Neural progenitor cell (in vitro differentiated cells): ENCODE measurements around the gene PPIE. TPM values are rescaled to one million over a fixed set of nuclear protein-coding genes. Genes with fewer than 3 reads are reported as not detected.
A peak's percentile ranks its signal among the peaks of the same experiment; 100 is the strongest.
"Not testable (repeated sequence)": the region's sequence is repeated elsewhere in the genome, so short reads cannot be mapped to it uniquely, and the experiment has no call there.

Experiments
- DNase-seq: peaks from one replicate; pipeline ENCODE4 v3.0.0-alpha.2; 2016; ENCODE audit warnings: low spot score
- H2AFZ ChIP-seq: fragments of 200-600 bp; sonication (generic); replicated peaks from 2 replicates; pipeline ENCODE4 v1.6.1; 2016; ENCODE audit warnings: antibody characterized with exemption
- H3F3A ChIP-seq: fragments of 200-600 bp; sonication (generic); 2 replicates; pipeline ENCODE4 v1.6.1; 2016; ENCODE audit warnings: antibody characterized with exemption, low read depth
- H3K27ac ChIP-seq: fragments of 200-600 bp; sonication (generic); 2 replicates; pipeline ENCODE4 v1.5.1; 2016; ENCODE audit warnings: mild to moderate bottlenecking
- H3K27me3 ChIP-seq: fragments of 200-600 bp; sonication (generic); 2 replicates; pipeline ENCODE4 v1.6.1; 2016; ENCODE audit warnings: mild to moderate bottlenecking, moderate library complexity
- H3K36me3 ChIP-seq: fragments of 200-600 bp; sonication (generic); 2 replicates; pipeline ENCODE4 v1.5.1; 2016
- H3K4me1 ChIP-seq: fragments of 200-600 bp; sonication (generic); 2 replicates; pipeline ENCODE4 v1.6.1; 2016; ENCODE audit warnings: mixed run types
- H3K4me2 ChIP-seq: fragments of 200-600 bp; sonication (generic); 2 replicates; pipeline ENCODE4 v1.6.1; 2016
- H3K4me3 ChIP-seq: fragments of 200-600 bp; sonication (generic); 2 replicates; pipeline ENCODE4 v1.5.1; 2016
- H3K79me2 ChIP-seq: fragments of 200-600 bp; sonication (generic); 2 replicates; pipeline ENCODE4 v1.6.1; 2016; ENCODE audit warnings: low read depth
- H3K9ac ChIP-seq: fragments of 200-600 bp; sonication (generic); 2 replicates; pipeline ENCODE4 v1.6.1; 2016
- H3K9me3 ChIP-seq: fragments of 200-600 bp; sonication (generic); 2 replicates; pipeline ENCODE4 v1.5.1; 2016; ENCODE audit warnings: low read depth
- H4K20me1 ChIP-seq: fragments of 200-600 bp; sonication (generic); 2 replicates; pipeline ENCODE4 v1.6.1; 2016; ENCODE audit warnings: low read depth
- H3K27ac Mint-ChIP-seq: 3 replicates; pipeline ENCODE4 v1.8.0; 2021; ENCODE audit warnings: mixed read lengths
- H3K27me3 Mint-ChIP-seq: 2 replicates; pipeline ENCODE4 v1.8.0; 2022; ENCODE audit warnings: low read depth, mild to moderate bottlenecking, inconsistent platforms, moderate library complexity, mixed read lengths; ENCODE audit not compliant: insufficient read depth
- H3K36me3 Mint-ChIP-seq: 3 replicates; pipeline ENCODE4 v1.8.0; 2021; ENCODE audit warnings: mixed read lengths
- H3K4me1 Mint-ChIP-seq: 3 replicates; pipeline ENCODE4 v1.8.0; 2021; ENCODE audit warnings: mixed read lengths
- H3K4me3 Mint-ChIP-seq: 3 replicates; pipeline ENCODE4 v1.8.0; 2021; ENCODE audit warnings: mild to moderate bottlenecking, moderate library complexity, mixed read lengths
- H3K9me3 Mint-ChIP-seq: 3 replicates; pipeline ENCODE4 v1.8.0; 2020; ENCODE audit warnings: mixed read lengths
- EZH2 ChIP-seq: fragments of 200-600 bp; sonication (generic); IDR thresholded peaks from 2 replicates; pipeline ENCODE4 v1.6.1; 2017; ENCODE audit warnings: antibody characterized with exemption, mild to moderate bottlenecking, moderate library complexity
- EZH2phosphoT487 ChIP-seq: fragments of 200-600 bp; sonication (generic); IDR thresholded peaks from 2 replicates; pipeline ENCODE4 v1.6.1; 2017; ENCODE audit warnings: antibody characterized with exemption
- total RNA-seq: library from RNA; depleted of rRNA; stranded (reverse); fragments of >200 nt; gene quantifications from 2 replicates; pipeline ENCODE4 v1.2.3, GENCODE V29; 2015; ENCODE audit warnings: low replicate concordance
- TF ChIP-seq, protein P1 (sequence below): fragments of 200-600 bp; sonication (generic); IDR thresholded peaks from 2 replicates; pipeline ENCODE4 v1.5.1; 2017; ENCODE audit warnings: antibody characterized with exemption, mild to moderate bottlenecking

Gene PPIE
- total RNA-seq, 1 donor from 2014 or later, result 57.2 TPM

DNA sequence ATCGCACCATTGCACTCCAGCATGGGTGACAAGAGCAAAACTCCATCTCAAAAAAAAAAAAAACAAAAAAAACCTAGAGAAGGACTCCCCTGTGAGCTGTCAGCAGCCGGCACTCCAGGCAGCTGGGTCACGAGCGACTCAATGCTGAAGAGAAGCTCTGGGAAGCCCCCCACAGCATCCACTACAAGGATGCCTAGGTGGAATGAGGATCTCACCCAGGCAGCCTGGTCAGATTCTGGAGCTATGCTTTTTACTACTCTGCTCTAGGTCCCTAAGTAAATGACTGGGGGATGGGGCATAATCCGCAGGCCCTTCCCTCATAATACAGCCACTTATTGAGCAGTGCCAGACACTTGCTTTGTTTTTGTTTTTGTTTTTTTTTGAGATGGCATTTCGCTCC, 43.4 kb downstream of the PPIE start:
- H3K27me3 Mint-ChIP-seq, result peaks cover 20% of the 10 kb centered on the region
- Histone ChIP-seq H3F3A (no peaks in the 10 kb centered on the region), H3K4me1 (peaks cover 8% of the 10 kb centered on the region), H3K4me3 (no peak overlapping the region), H2AFZ (no peak overlapping the region), H3K9me3 (no peaks in the 10 kb centered on the region), H3K36me3 (no peaks in the 10 kb centered on the region), H3K27ac (no peak overlapping the region), H3K9ac (no peak overlapping the region), H4K20me1 (peaks cover 3% of the 10 kb centered on the region), H3K27me3 (peaks cover 62% of the 10 kb centered on the region), H3K4me2 (no peak overlapping the region), H3K79me2 (no peaks in the 10 kb centered on the region)
- peaks cover 18% of the 10 kb centered on the region for H3K4me1 Mint-ChIP-seq
- H3K4me3 Mint-ChIP-seq, result no peak overlapping the region
- no peak for TF ChIP-seq EZH2phosphoT487
- no peaks in the 10 kb centered on the region for H3K9me3 Mint-ChIP-seq
- no peak for DNase-seq
- no peaks in the 10 kb centered on the region for H3K36me3 Mint-ChIP-seq
- no peak overlapping the region for H3K27ac Mint-ChIP-seq

DNA sequence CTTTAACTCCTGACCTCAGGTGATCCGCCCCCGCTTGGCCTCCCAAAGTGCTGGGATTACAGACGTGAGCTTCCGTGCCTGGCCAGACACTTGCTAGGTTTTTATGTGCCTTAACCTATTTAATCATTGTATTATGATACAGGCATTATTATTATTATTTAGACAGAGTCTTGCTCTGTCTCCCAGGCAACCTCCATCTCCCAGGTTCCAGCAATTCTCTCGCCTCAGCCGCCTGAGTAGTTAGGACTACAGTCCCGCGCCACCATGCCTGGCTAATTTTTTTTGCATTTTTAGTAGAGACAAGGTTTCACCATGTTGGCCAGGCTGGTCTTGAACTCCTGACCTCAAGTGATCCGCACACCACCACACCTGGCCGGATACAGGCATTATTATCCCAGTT, 44.0 kb downstream of the PPIE start:
- not testable (repeated sequence) for H3K79me2 ChIP-seq, H3K9me3 Mint-ChIP-seq, H3K4me3 ChIP-seq, H3K36me3 ChIP-seq, H3K27ac ChIP-seq, DNase-seq, H3K9ac ChIP-seq, H3F3A ChIP-seq, H3K4me1 ChIP-seq, H3K36me3 Mint-ChIP-seq, H2AFZ ChIP-seq, H3K4me3 Mint-ChIP-seq, H4K20me1 ChIP-seq, H3K27ac Mint-ChIP-seq, H3K9me3 ChIP-seq, H3K4me2 ChIP-seq
- H3K27me3 Mint-ChIP-seq, result peaks cover 26% of the 10 kb centered on the region
- H3K4me1 Mint-ChIP-seq, result peaks cover 18% of the 10 kb centered on the region
- peaks cover 68% of the 10 kb centered on the region for H3K27me3 ChIP-seq

DNA sequence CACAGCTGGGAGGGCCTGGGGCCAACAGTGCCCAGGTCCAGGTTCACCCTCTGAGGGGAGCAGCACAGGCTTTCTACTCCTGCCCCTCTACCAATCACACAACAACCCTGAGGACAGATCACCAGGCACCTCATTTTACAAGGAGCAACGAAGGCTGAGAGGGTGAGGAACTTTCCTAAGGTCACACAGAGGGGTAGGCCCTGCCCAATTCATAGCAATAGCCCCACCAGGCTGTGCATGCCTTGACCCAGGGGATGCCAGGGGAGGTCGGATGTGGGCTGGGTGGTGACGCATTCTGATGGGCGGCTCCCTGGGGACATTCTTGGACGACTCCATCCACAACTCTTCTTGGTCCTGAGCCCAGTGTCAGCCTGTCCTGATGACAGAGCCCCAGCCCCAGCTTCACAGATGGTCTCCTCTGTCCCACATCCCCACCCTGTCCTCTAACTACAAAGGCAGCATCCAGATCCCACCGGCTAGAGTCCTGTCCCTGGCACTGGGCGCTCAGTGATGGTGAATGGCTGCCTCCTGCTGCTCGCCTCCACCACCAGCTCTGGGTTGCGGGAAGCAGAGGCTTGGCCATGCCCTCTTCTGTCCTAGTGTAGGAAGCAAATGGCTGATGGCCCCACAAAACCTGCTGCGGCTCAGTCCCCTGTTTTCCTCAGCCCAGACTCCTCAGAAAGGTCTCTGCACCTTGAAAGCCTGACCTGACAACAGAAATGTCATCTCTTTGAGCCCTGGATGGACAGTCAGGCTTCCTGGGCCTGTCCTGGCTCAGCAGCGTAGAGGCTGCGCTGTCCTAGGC, 47.8 kb downstream of the PPIE start:
- not testable (repeated sequence) for H3K4me2 ChIP-seq, H3K27ac ChIP-seq, H3K79me2 ChIP-seq, H4K20me1 ChIP-seq, DNase-seq, H3K4me3 ChIP-seq, H3K27ac Mint-ChIP-seq, H3F3A ChIP-seq, H3K9ac ChIP-seq, H3K9me3 Mint-ChIP-seq, H3K4me1 ChIP-seq, H3K36me3 Mint-ChIP-seq, H2AFZ ChIP-seq, H3K36me3 ChIP-seq, H3K9me3 ChIP-seq
- Mint-ChIP-seq H3K4me1 (peaks cover 17% of the 10 kb centered on the region), H3K27me3 (peaks cover 41% of the 10 kb centered on the region), H3K4me3 (peak overlapping the region; percentile 18)
- peaks cover 86% of the 10 kb centered on the region for H3K27me3 ChIP-seq

DNA sequence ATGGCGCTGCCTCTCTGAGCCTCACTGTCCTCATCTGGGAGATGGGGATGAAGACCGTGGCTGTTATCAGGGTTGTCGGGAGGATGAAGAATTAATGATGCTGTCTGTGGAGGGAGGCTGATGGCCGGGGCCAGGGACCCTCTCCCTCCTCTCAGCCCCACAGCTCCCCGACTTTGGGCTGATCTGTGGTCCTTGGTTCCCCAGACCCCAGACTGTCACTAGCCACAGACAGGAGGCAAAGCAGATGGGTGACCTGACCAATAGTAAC, 48.4 kb downstream of the PPIE start:
- H4K20me1 ChIP-seq, H3F3A ChIP-seq, H3K4me1 ChIP-seq, H3K9me3 Mint-ChIP-seq, H3K9ac ChIP-seq, H3K27ac ChIP-seq, H3K36me3 Mint-ChIP-seq, H3K79me2 ChIP-seq, H3K4me2 ChIP-seq, H3K9me3 ChIP-seq, H2AFZ ChIP-seq, H3K36me3 ChIP-seq, H3K27ac Mint-ChIP-seq, DNase-seq, H3K4me3 ChIP-seq: not testable (repeated sequence)
- peaks cover 86% of the 10 kb centered on the region for H3K27me3 ChIP-seq
- Mint-ChIP-seq H3K4me3 (peak overlapping the region; percentile 63), H3K27me3 (peaks cover 43% of the 10 kb centered on the region), H3K4me1 (peaks cover 17% of the 10 kb centered on the region)

DNA sequence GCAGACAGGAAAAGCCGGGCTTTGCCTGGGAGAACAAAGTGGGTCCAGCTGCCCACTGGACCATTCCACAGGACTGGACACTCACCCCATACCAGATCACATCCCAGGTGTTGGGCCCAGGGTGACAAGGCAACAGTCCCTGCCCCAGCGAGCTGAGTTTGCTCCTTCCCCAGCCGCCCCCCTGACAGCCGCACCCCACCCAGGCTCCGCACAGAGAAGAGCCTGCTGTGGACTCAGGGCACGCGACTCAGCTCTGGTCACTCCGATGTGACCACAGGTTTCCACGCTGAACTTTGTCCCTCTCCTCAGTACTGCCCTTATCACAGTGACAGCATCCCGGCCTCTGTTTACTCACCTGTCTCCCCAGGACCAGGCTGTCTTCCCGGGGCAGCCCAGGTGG, 48.8 kb downstream of the PPIE start:
- no peak overlapping the region for H3K4me3 ChIP-seq
- TF ChIP-seq, protein P1, sequence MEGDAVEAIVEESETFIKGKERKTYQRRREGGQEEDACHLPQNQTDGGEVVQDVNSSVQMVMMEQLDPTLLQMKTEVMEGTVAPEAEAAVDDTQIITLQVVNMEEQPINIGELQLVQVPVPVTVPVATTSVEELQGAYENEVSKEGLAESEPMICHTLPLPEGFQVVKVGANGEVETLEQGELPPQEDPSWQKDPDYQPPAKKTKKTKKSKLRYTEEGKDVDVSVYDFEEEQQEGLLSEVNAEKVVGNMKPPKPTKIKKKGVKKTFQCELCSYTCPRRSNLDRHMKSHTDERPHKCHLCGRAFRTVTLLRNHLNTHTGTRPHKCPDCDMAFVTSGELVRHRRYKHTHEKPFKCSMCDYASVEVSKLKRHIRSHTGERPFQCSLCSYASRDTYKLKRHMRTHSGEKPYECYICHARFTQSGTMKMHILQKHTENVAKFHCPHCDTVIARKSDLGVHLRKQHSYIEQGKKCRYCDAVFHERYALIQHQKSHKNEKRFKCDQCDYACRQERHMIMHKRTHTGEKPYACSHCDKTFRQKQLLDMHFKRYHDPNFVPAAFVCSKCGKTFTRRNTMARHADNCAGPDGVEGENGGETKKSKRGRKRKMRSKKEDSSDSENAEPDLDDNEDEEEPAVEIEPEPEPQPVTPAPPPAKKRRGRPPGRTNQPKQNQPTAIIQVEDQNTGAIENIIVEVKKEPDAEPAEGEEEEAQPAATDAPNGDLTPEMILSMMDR, result no peak
- TF ChIP-seq EZH2 (peak; percentile 57), EZH2phosphoT487 (peak; percentile 87)
- no peaks in the 10 kb centered on the region for H3K79me2 ChIP-seq
- H3K36me3 ChIP-seq, result no peaks in the 10 kb centered on the region
- H3F3A ChIP-seq, result no peaks in the 10 kb centered on the region
- H3K9me3 ChIP-seq, result no peaks in the 10 kb centered on the region
- H4K20me1 ChIP-seq, result peaks cover 3% of the 10 kb centered on the region
- Mint-ChIP-seq H3K36me3 (no peaks in the 10 kb centered on the region), H3K9me3 (no peaks in the 10 kb centered on the region), H3K4me3 (peak overlapping the region; percentile 63), H3K27me3 (peaks cover 44% of the 10 kb centered on the region), H3K27ac (no peak overlapping the region), H3K4me1 (peaks cover 17% of the 10 kb centered on the region)
- H3K9ac ChIP-seq, result no peak overlapping the region
- peaks cover 88% of the 10 kb centered on the region for H3K27me3 ChIP-seq
- no peak for DNase-seq
- H3K4me2 ChIP-seq, result no peak overlapping the region
- H3K27ac ChIP-seq, result no peak overlapping the region
- H2AFZ ChIP-seq, result no peak overlapping the region
- peaks cover 8% of the 10 kb centered on the region for H3K4me1 ChIP-seq
